Right lobe of liver (tissue), 6 donors: ENCODE data around the gene SPINDOC. TPM values are rescaled to one million over a fixed set of nuclear protein-coding genes. Genes with fewer than 3 reads are reported as not detected.
A peak's percentile ranks its signal among the peaks of the same experiment; 100 is the strongest.

ENCODE experiments used
- ATAC-seq, 4 donors: fragments of 200-7000 bp; cut with Tn5 transposase; one replicate each; pipeline ENCODE4 v1.9.1; 2020; ENCODE audit warnings: mild to moderate bottlenecking in 4 of 4, moderate library complexity in 4 of 4
- DNase-seq, 3 donors: peaks; one replicate each; pipeline ENCODE4 v3.0.0-alpha.2; 2020
- H3K27ac ChIP-seq, 3 donors: fragments of 200-600 bp; one replicate each; pipeline ENCODE4 v1.8.0; 2022
- H3K27me3 ChIP-seq, 2 donors: fragments of 200-600 bp; one replicate each; pipeline ENCODE4 v1.8.0; 2022
- H3K36me3 ChIP-seq, 4 donors: fragments of 200-600 bp; sonication (generic) in 1 of 4; one replicate each; pipeline versions ENCODE4 v1.5.1 to v1.8.0; 2017 to 2022; ENCODE audit warnings: control low read depth in 1 of 4
- H3K4me1 ChIP-seq, 4 donors: fragments of 200-600 bp; sonication (generic) in 1 of 4; one replicate each; pipeline versions ENCODE4 v1.5.1 to v1.8.0; 2017 to 2022; ENCODE audit warnings: control low read depth in 1 of 4
- H3K4me3 ChIP-seq, 3 donors: fragments of 200-600 bp; one replicate each; pipeline ENCODE4 v1.8.0; 2022
- H3K9me3 ChIP-seq, 4 donors: fragments of 200-600 bp; sonication (generic) in 1 of 4; one replicate each; pipeline versions ENCODE4 v1.5.1 to v1.8.0; 2017 to 2022; ENCODE audit warnings: control low read depth in 1 of 4
- POLR2A ChIP-seq: fragments of 450-650 bp; IDR thresholded peaks from one replicate; pipeline ENCODE4 v1.6.1; 2017; ENCODE audit warnings: antibody characterized with exemption, mild to moderate bottlenecking
- WGBS: methylation state at CpG from one replicate; pipeline ENCODE4 v1.1.6; 2018; ENCODE audit warnings: low coverage, low lambda C conversion rate; ENCODE audit not compliant: insufficient coverage; ENCODE audit errors: missing lambda C conversion rate; 5-methylcytosine and 5-hydroxymethylcytosine counted together
- intact Hi-C, 2 donors: fragments of 100-400 bp; cut with DNase I; formaldehyde crosslinking; loops; one replicate each; pipeline versions ENCODE4 v1.11.2 to v1.14.1; 2022
- total RNA-seq, 6 experiments: library from RNA; depleted of rRNA in 2 of 6; stranded (reverse); fragments of >200 nt in 2 of 6; fragmentation: NEBNext Ultra II Directional in 3 of 6; extraction: Animal tissue kit (Norgen Biotek cat#: 25700) in 3 of 6; gene quantifications; one replicate each; pipeline versions ENCODE4 v1.1.0 to v1.2.4, GENCODE V29; 2016 to 2023
- TF ChIP-seq, protein P1 (sequence below), 4 donors: fragments of 200-600 bp in 3 of 4; fragments of 450-650 bp in 1 of 4; IDR thresholded peaks; one replicate each; pipeline versions ENCODE4 v1.5.1 to v1.8.0; 2016 to 2022; ENCODE audit warnings: antibody characterized with exemption in 4 of 4, mild to moderate bottlenecking in 2 of 4
- donor health status: DM: no; HTN: yes; CAD: no.
- donor health status: DM: no; HTN: no; CAD: no.
- donor health status: DM: no; HTN: no; CAD: no.
- donor health status: DM: no; HTN: yes; CAD: no.
- donor health status: DM: no; HTN: yes; CAD: no.

SPINDOC gene
- total RNA-seq, 6 experiments from 2014 or later: 2.2 to 5.0 (median 2.7) TPM

- Histone ChIP-seq H3K27ac (no peak overlapping the region), H3K27me3 (no peaks in the 10 kb centered on the region), H3K36me3 (no peaks in the 10 kb centered on the region), H3K9me3 (no peaks in the 10 kb centered on the region), H3K4me1 (peaks cover 0 to 64% (median 17%) of the 10 kb centered on the region in 4 donors), H3K4me3 (no peak overlapping the region)
- intact Hi-C loops: no loop called here
- TF ChIP-seq POLR2A: no peak
- TF ChIP-seq, protein P1, sequence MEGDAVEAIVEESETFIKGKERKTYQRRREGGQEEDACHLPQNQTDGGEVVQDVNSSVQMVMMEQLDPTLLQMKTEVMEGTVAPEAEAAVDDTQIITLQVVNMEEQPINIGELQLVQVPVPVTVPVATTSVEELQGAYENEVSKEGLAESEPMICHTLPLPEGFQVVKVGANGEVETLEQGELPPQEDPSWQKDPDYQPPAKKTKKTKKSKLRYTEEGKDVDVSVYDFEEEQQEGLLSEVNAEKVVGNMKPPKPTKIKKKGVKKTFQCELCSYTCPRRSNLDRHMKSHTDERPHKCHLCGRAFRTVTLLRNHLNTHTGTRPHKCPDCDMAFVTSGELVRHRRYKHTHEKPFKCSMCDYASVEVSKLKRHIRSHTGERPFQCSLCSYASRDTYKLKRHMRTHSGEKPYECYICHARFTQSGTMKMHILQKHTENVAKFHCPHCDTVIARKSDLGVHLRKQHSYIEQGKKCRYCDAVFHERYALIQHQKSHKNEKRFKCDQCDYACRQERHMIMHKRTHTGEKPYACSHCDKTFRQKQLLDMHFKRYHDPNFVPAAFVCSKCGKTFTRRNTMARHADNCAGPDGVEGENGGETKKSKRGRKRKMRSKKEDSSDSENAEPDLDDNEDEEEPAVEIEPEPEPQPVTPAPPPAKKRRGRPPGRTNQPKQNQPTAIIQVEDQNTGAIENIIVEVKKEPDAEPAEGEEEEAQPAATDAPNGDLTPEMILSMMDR (IDR thresholded peaks at IDR 0.05): no peak
- 35% methylated on average over 2 of the region's 8 CpGs for WGBS
- DNase-seq (no peak), ATAC-seq (no peak)
Measured at GRCh38 chr11:63869683-63870082, 56.4 kb downstream of the SPINDOC start.

- no peak for ATAC-seq
- no peak for DNase-seq
- TF ChIP-seq POLR2A: no peak
Measured at GRCh38 chr11:63870351-63871140, 57.3 kb downstream of the SPINDOC start.

DNA sequence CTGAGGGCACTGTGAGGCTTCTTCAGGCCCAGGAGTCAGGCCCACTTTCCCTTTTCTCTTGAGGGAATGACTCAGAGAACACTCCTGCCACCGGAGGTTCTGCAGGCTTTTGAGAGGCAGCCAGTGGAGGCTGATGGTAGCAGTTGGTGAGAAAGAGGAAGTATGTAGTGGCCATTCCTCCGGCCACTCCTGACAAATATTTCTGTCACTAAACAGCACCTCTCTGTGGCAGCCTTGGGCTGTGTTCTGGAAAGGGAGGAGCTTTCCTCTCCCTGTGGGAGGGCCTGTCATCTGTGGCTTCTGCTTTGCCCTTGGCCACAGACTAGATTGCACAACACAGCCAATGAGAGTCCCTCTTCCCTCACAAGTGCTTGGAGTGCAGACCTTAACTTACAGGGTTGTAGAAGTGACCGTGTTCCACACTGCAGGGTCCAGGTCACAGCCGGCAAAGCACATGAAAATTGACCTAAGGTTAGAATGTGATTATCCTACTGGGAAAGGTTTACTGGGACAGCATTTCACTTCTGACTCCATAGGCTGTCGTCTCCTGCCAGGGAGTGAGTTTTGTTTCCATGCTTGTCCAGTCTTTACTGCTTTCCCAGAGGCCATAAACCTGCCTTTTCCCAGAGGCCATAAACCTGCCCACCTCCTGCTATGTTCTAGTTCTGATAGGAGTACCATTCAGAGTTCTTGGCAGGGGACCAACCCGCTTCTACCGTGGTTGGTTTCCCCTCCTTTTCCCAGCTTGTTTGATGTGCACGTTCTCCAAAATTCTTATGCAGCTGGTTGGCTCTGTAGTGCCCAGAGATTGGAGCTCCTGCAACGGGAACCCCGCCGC lies 58.9 kb downstream of the SPINDOC start:
- intact Hi-C loops: no loop called here
- Histone ChIP-seq H3K9me3 (no peaks in the 10 kb centered on the region), H3K36me3 (no peaks in the 10 kb centered on the region), H3K4me1 (peaks cover 0 to 44% (median 9%) of the 10 kb centered on the region in 4 donors), H3K27ac (peak overlapping the region in 2 of 3 donors; percentile 28 to 55), H3K27me3 (no peaks in the 10 kb centered on the region), H3K4me3 (peak overlapping the region in 1 of 3 donors; percentile 15)
- TF ChIP-seq POLR2A: peak; percentile 37
- TF ChIP-seq, protein P1 (IDR thresholded peaks at IDR 0.05): peak; percentile 67 to 71 (median 67)
- WGBS: 3% methylated on average over 11 of the region's 11 CpGs
- DNase-seq: peak; percentile 77 to 95 (median 90)
- ATAC-seq: peak; percentile 98 to 99 (median 98)

More at GRCh38 chr11:63870351-63871140, 57.3 kb downstream of the SPINDOC start:
- no peaks in the 10 kb centered on the region for H3K36me3 ChIP-seq
- intact Hi-C loops: no loop called here
- no peaks in the 10 kb centered on the region for H3K27me3 ChIP-seq
- H3K9me3 ChIP-seq: no peaks in the 10 kb centered on the region
- WGBS: 54% methylated on average over 14 of the region's 14 CpGs
- H3K27ac ChIP-seq: no peak overlapping the region
- H3K4me3 ChIP-seq: no peak overlapping the region
- H3K4me1 ChIP-seq: peaks cover 0 to 56% (median 16%) of the 10 kb centered on the region in 4 donors

DNA sequence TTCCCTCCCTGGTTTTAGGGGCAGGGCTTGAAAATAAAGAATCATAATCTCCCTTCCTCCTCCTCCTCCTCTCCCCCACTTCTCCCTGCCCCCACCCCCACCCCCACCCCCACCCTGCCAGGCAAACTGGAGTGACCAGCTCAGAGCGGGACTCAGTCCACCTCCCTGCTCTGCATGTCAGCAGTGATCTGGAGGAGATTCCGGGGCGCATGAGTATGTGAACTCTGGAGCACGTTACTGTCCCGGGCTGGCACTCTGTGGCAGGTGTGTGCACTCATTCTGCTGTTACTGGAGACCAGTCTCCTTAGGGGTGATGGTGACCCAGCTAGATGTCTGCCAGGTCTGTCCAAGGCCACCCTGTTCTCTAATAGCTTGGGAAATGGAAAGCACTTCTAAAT lies 59.5 kb downstream of the SPINDOC start:
- H3K4me3 ChIP-seq: peak overlapping the region in 1 of 3 donors; percentile 15
- H3K27me3 ChIP-seq: no peaks in the 10 kb centered on the region
- DNase-seq (no peak), ATAC-seq (peak in 1 of 4 donors; percentile 5)
- intact Hi-C loops: no loop called here
- no peaks in the 10 kb centered on the region for H3K9me3 ChIP-seq
- WGBS: 13% methylated on average over 5 of the region's 5 CpGs
- TF ChIP-seq, protein P1 (IDR thresholded peaks at IDR 0.05): no peak
- H3K27ac ChIP-seq: peak overlapping the region in 2 of 3 donors; percentile 4 to 55
- no peaks in the 10 kb centered on the region for H3K36me3 ChIP-seq
- H3K4me1 ChIP-seq: peaks cover 0 to 44% (median 9%) of the 10 kb centered on the region in 4 donors
